GM12872 (cell line): ENCODE data around the gene ATP5PB.
A peak's percentile ranks its signal among the peaks of the same experiment; 100 is the strongest.

Experiments used
- CTCF ChIP-seq: IDR thresholded peaks from 3 replicates; pipeline ENCODE4 v1.5.1; 2011; ENCODE audit warnings: low read depth, mild to moderate bottlenecking, low read length, moderate library complexity; ENCODE audit not compliant: insufficient read depth

Gene ATP5PB

GRCh38 chr1:111476761-111477309 lies 27.6 kb downstream of the ATP5PB start:
- TF ChIP-seq CTCF = no peak

GRCh38 chr1:111480674-111481073 lies 31.4 kb downstream of the ATP5PB start:
- TF ChIP-seq CTCF = no peak

- TF ChIP-seq CTCF = peak; percentile 83
Observed at GRCh38 chr1:111481387-111482221, 32.3 kb downstream of the ATP5PB start.

GRCh38 chr1:111483166-111483565 lies 33.9 kb downstream of the ATP5PB start:
- no peak for TF ChIP-seq CTCF

- no peak for TF ChIP-seq CTCF
Observed at GRCh38 chr1:111483876-111484275, 34.6 kb downstream of the ATP5PB start.

- TF ChIP-seq CTCF = no peak
Observed at GRCh38 chr1:111484391-111485026, 35.2 kb downstream of the ATP5PB start.

- no peak for TF ChIP-seq CTCF
Observed at GRCh38 chr1:111486431-111486830, 37.2 kb downstream of the ATP5PB start.
